ENCODE measurements around the gene CD44.

CD44 gene

DNA sequence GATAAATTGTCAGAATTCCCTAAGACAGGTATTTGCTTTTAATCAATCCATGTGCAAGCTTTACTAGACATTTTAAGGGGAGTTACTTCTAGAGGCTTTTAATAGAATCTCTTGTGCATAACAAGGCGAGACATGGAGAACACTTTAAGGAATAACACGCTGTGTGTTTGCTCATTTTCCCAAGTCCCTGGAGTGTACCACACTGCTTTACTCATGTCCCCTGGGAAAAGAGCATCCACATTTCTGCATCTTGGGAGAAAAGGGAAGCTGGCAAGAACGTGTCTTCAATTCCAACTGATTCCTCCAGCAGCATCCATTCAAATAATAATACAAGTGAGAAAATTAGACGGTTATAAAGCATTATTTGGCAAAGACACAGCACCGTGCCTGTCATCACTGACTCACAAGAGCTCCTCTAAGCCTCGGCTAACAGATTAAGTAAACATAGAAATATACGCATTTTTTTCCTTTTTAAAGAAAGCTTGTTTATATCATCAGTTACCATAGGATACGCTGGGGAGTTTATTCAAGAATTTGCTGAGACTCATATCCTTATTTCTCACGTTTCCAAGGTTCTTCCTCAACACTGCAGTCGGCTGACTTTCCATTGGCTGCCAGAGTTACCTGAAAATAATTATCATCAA is 121.5 kb downstream of the CD44 start:
- in situ Hi-C loops (cut with MboI; ENCODE audit: low pct_unique_long_range_greater_than_20kb, low sequenced_read_pairs, unreplicated experiment) = no loop called here

DNA sequence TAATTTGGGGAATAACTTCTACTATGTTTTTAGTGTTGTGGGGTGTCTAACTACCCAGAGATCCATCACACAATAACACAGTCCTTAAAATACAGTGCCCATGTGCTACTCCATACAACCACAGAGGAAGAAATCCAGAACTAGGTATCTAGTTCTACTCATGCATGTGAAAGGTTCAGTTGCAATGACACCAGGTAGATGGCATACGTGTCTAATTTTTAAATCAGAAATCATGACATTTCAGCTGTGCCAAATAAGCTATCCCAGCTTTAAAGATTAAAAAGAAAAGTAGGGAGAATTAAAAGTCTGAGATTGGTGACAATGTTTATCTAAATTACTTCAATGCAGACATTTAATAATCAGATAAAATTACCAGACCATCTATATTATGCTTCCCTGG is 122.2 kb downstream of the CD44 start:
- DNase-seq (ENCODE audit: low spot score) = no peak
- in situ Hi-C loops (cut with MboI; ENCODE audit: low pct_unique_long_range_greater_than_20kb, low sequenced_read_pairs, unreplicated experiment) = no loop called here
- TF ChIP-seq, protein P1, sequence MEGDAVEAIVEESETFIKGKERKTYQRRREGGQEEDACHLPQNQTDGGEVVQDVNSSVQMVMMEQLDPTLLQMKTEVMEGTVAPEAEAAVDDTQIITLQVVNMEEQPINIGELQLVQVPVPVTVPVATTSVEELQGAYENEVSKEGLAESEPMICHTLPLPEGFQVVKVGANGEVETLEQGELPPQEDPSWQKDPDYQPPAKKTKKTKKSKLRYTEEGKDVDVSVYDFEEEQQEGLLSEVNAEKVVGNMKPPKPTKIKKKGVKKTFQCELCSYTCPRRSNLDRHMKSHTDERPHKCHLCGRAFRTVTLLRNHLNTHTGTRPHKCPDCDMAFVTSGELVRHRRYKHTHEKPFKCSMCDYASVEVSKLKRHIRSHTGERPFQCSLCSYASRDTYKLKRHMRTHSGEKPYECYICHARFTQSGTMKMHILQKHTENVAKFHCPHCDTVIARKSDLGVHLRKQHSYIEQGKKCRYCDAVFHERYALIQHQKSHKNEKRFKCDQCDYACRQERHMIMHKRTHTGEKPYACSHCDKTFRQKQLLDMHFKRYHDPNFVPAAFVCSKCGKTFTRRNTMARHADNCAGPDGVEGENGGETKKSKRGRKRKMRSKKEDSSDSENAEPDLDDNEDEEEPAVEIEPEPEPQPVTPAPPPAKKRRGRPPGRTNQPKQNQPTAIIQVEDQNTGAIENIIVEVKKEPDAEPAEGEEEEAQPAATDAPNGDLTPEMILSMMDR (IDR thresholded peaks at IDR 0.05; ENCODE audit: extremely low read depth, insufficient read depth, missing control alignments) = no peak

More for the DNA sequence above, 121.5 kb downstream of the CD44 start:
- no peak for DNase-seq (ENCODE audit: low spot score)
- TF ChIP-seq, protein P1 (IDR thresholded peaks at IDR 0.05; ENCODE audit: extremely low read depth, insufficient read depth, missing control alignments) = no peak

DNA sequence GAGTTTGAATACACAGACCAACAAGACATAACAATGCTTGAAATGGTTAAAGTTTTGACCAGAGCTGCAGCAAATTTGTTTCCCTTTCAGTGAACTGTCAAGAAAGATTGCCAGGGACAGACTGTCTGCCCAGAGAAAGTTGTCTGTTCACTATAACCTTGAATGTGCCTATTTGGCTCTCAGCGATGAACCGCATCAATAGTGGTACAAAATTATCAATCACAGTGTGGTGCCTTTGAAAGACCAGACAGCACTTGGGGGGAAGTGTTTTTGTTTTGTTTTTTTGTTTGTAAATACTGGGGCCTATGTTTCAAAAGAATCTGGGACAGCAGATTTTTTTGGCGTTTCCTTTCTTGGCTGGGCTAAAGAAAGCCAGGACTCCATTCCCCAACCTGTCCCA is 123.1 kb downstream of the CD44 start:
- TF ChIP-seq, protein P1 (IDR thresholded peaks at IDR 0.05; ENCODE audit: extremely low read depth, insufficient read depth, missing control alignments) = no peak
- DNase-seq (ENCODE audit: low spot score) = no peak
- in situ Hi-C loops (cut with MboI; ENCODE audit: low pct_unique_long_range_greater_than_20kb, low sequenced_read_pairs, unreplicated experiment) = no loop called here

DNA sequence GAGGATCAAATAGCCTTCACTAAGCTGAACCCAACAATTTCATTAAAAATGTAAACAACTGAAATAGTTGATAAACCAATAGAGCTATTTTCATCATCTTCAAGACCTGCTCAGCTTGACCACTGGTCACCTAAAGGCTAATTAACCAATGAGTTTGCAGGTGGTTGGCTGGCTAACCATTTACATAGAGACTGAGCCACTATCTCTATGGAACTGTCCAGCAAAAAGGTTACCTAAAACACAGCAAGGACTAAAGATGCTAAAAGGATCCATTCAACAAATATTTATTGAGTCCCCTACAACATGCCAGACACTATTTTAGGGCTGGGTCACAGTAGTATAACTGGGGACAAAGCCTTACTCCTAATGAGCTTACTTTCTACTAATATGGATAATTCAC is 123.8 kb downstream of the CD44 start:
- no peak for DNase-seq (ENCODE audit: low spot score)
- in situ Hi-C loops (cut with MboI; ENCODE audit: low pct_unique_long_range_greater_than_20kb, low sequenced_read_pairs, unreplicated experiment) = no loop called here
- TF ChIP-seq, protein P1 (IDR thresholded peaks at IDR 0.05; ENCODE audit: extremely low read depth, insufficient read depth, missing control alignments) = no peak

DNA sequence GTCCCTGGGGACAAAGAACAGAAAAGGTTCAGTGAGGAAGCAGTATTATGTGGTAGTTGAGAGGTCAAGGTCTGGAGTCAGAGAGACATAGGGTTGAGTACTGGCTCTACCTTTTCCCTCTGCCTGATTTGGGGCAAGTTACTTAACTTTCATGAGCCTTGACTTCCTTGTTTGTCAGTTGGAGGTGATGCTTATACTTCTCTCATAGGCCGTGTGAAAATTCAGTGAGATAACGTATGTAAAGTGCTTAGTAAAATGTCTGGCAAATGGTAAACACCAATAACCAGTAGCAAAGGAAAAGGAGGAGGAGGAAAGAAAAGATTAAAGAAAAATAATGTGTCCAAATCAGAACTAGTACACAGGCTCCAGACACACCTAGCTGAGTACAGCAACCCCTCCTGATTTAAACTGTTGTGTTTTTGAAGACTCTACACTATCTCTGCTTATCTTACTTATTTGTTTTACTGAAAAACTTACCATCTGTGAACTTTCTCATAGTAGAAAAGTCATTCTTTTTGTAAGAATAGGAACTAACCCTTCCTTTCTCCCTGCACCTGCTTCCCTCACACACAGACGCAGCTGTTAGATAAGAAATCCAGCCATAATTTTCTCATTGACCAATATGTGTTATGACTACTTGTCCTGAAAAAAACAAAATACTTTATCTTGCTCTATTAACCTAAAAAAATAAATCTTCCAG is 126.9 kb downstream of the CD44 start:
- TF ChIP-seq, protein P1 (IDR thresholded peaks at IDR 0.05; ENCODE audit: extremely low read depth, insufficient read depth, missing control alignments) = no peak
- no peak for DNase-seq (ENCODE audit: low spot score)
- in situ Hi-C loops (cut with MboI; ENCODE audit: low pct_unique_long_range_greater_than_20kb, low sequenced_read_pairs, unreplicated experiment) = no loop called here

DNA sequence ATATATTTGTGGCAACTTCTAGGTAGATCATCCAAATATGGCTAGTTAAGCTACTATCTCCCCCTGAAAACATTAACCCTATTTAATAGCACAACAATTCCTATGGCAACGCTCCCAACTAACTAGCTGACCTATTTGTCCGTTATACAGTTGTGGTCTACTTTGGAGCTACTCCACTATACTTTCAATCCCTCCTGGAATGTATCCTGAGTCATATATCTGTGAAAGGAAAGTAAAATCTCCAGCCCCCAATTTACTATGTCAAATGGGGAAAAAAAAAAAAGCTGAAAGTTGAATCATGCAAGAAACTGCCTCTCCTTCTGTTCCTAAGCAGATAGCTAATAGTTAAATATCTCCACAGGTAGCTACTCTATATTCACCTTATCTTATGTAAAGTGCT is 128.5 kb downstream of the CD44 start:
- no peak for DNase-seq (ENCODE audit: low spot score)
- in situ Hi-C loops (cut with MboI; ENCODE audit: low pct_unique_long_range_greater_than_20kb, low sequenced_read_pairs, unreplicated experiment) = no loop called here
- TF ChIP-seq, protein P1 (IDR thresholded peaks at IDR 0.05; ENCODE audit: extremely low read depth, insufficient read depth, missing control alignments) = no peak
